ENCODE results near the gene ERGIC2.

- TF ChIP-seq, protein P1, sequence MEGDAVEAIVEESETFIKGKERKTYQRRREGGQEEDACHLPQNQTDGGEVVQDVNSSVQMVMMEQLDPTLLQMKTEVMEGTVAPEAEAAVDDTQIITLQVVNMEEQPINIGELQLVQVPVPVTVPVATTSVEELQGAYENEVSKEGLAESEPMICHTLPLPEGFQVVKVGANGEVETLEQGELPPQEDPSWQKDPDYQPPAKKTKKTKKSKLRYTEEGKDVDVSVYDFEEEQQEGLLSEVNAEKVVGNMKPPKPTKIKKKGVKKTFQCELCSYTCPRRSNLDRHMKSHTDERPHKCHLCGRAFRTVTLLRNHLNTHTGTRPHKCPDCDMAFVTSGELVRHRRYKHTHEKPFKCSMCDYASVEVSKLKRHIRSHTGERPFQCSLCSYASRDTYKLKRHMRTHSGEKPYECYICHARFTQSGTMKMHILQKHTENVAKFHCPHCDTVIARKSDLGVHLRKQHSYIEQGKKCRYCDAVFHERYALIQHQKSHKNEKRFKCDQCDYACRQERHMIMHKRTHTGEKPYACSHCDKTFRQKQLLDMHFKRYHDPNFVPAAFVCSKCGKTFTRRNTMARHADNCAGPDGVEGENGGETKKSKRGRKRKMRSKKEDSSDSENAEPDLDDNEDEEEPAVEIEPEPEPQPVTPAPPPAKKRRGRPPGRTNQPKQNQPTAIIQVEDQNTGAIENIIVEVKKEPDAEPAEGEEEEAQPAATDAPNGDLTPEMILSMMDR (IDR thresholded peaks at IDR 0.05), result no peak
- no peak for TF ChIP-seq POLR2A (IDR thresholded peaks at IDR 0.05)
These were observed 49.2 kb upstream of the ERGIC2 start for GRCh38 chr12:29429999-29430715.
